Fibroblast of the aortic adventitia (primary cell): ENCODE results near the gene MRPL45. TPM values are rescaled to one million over a fixed set of nuclear protein-coding genes. Genes with fewer than 3 reads are reported as not detected.

Experiments
- DNase-seq: peaks from one replicate; pipeline ENCODE4 v3.0.0-alpha.2; 2010; ENCODE audit warnings: low read depth
- H3K4me3 ChIP-seq: 2 replicates; pipeline ENCODE4 v1.5.1; 2011; ENCODE audit warnings: low read depth, mild to moderate bottlenecking, control low read depth, low read length, moderate library complexity
- CTCF ChIP-seq: IDR thresholded peaks from 2 replicates; pipeline ENCODE4 v1.5.1; 2011; ENCODE audit warnings: mild to moderate bottlenecking, low read length, control low read depth, inconsistent platforms; ENCODE audit not compliant: insufficient read depth
- total RNA-seq: library from RNA; depleted of rRNA; stranded (reverse); fragments of >200 nt; gene quantifications from 2 replicates; pipeline ENCODE4 v1.2.3, GENCODE V29; 2012; ENCODE audit warnings: low replicate concordance

Gene MRPL45
- total RNA-seq, 1 donor = 34.1 TPM

- no peak for TF ChIP-seq CTCF
- no peak for DNase-seq
- H3K4me3 ChIP-seq = no peak overlapping the region
These were observed 66.0 kb downstream of the MRPL45 start for GRCh38 chr17:38363016-38363415.

DNA sequence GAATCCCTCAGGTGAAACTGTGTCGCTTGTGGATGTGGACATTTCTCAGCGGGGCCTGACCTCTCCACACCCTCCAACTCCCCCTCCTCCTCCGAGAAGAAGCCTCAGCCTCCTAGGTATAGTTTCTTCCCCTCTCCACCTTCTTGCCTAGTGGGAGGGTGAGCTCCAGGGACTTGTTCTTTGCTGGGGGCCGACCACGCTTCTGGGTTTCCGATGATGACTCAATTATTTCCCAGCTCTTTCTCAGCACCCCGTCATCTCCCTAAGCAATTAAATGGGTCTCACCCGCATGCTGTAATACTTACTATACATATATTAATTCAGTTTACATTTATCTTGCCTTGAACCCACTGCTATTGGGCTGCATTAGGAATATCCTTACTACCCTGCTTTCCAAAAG is 67.8 kb downstream of the MRPL45 start:
- no peak overlapping the region for H3K4me3 ChIP-seq
- DNase-seq = no peak
- no peak for TF ChIP-seq CTCF

DNA sequence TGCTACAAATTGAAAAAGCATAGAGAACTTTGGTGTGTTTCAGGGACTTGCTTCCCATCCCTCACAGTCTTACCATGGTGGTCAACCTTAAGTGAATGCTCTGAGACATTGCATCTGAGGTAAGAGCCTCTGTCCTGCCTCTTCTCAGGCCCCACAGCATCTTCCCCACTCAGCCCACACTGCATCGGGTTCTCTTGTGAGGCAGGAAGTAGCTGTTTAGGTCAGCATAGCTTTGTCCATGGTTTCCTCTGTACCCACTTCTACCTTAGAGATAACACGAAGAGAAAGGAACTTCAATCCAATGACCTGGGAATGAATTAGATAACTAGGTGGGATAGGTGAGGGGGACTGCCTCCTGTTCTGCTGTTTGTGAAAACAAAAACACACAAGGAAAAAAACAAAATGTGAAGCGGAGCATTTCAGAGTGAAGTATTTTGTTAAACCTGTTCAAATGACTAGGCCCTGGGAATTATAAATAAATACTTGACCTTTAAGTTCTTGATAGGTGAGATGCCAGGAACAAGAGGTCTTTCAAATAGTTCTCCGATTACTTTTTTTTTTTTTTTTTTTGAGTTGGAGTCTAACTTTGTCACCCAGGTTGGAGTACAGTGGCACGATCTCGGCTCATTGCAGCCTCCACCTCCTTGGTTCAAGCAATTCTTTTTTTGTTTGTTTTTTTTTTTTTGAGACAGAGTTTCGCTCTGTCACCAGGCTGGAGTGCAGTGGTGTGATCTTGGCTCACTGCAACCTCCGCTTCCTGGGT is 72.3 kb downstream of the MRPL45 start:
- TF ChIP-seq CTCF = no peak
- H3K4me3 ChIP-seq = no peak overlapping the region
- no peak for DNase-seq

Other genes with a start within 250 kb of the MRPL45 start
- gene TBC1D3C, start 228.5 kb upstream of the MRPL45 start, total RNA-seq = not detected in 2 replicates
- gene TBC1D3E, start 169.2 kb upstream of the MRPL45 start, total RNA-seq = not detected in 2 replicates
- not detected in 2 replicates for gene TBC1D3, start 104.6 kb upstream of the MRPL45 start, total RNA-seq
- gene GPR179, start 46.8 kb downstream of the MRPL45 start, total RNA-seq = under 0.01 TPM in 2 replicates
- gene SOCS7, start 54.7 kb downstream of the MRPL45 start, total RNA-seq = 11.7 and 18.8 TPM in 2 replicates
- 36.6 and 38.3 TPM in 2 replicates for gene ARHGAP23, start 131.3 kb downstream of the MRPL45 start, total RNA-seq